Natural killer cell (primary cell): ENCODE measurements around the gene PPP3CA. TPM values are rescaled to one million over a fixed set of nuclear protein-coding genes. Genes with fewer than 3 reads are reported as not detected.

ENCODE experiments used
- ATAC-seq, 3 donors: fragments of 150-1000 bp in 2 of 3; fragments of 200-7000 bp in 1 of 3; cut with Tn5 transposase; 1 replicate in 1 of 3; 2 replicates in 2 of 3; pipeline ENCODE4 v1.10.0; 2021; ENCODE audit warnings: mild to moderate bottlenecking in 2 of 3, moderate library complexity in 2 of 3
- DNase-seq, 2 donors: peaks; one replicate each; pipeline versions ENCODE4 v3.0.0 to v3.0.0-alpha.2; 2013 to 2021; ENCODE audit warnings: mixed read lengths in 1 of 2
- H3K27ac ChIP-seq: one replicate; pipeline ENCODE4 v1.5.1; 2013; ENCODE audit warnings: mild to moderate bottlenecking, low read length
- H3K27me3 ChIP-seq: one replicate; pipeline ENCODE4 v1.6.1; 2013; ENCODE audit warnings: low read length; ENCODE audit not compliant: control insufficient read depth, insufficient read depth
- H3K36me3 ChIP-seq: one replicate; pipeline ENCODE4 v1.6.1; 2013; ENCODE audit warnings: low read length; ENCODE audit not compliant: control insufficient read depth, insufficient read depth
- H3K4me1 ChIP-seq: one replicate; pipeline ENCODE4 v1.6.1; 2013; ENCODE audit warnings: low read length; ENCODE audit not compliant: control insufficient read depth, insufficient read depth
- H3K4me3 ChIP-seq: one replicate; pipeline ENCODE4 v1.5.1; 2013; ENCODE audit warnings: low read length
- H3K9me3 ChIP-seq: one replicate; pipeline ENCODE4 v1.6.1; 2013; ENCODE audit warnings: low read length; ENCODE audit not compliant: control insufficient read depth, insufficient read depth
- H3K27ac Mint-ChIP-seq, 2 donors: one replicate each; pipeline ENCODE4 v1.8.0; 2022; ENCODE audit warnings: mild to moderate bottlenecking in 2 of 2, mixed read lengths in 2 of 2, moderate library complexity in 1 of 2
- H3K27me3 Mint-ChIP-seq, 2 donors: one replicate each; pipeline ENCODE4 v1.8.0; 2022; ENCODE audit warnings: low read depth in 2 of 2, mixed read lengths in 2 of 2
- H3K36me3 Mint-ChIP-seq: one replicate; pipeline ENCODE4 v1.8.0; 2022; ENCODE audit warnings: mixed read lengths
- H3K4me1 Mint-ChIP-seq, 2 donors: one replicate each; pipeline ENCODE4 v1.8.0; 2022; ENCODE audit warnings: mixed read lengths in 2 of 2
- H3K4me3 Mint-ChIP-seq: one replicate; pipeline ENCODE4 v1.8.0; 2022; ENCODE audit warnings: mild to moderate bottlenecking, moderate library complexity, mixed read lengths
- H3K9me3 Mint-ChIP-seq, 2 donors: one replicate each; pipeline ENCODE4 v1.8.0; 2022; ENCODE audit warnings: mixed read lengths in 2 of 2
- WGBS: methylation state at CpG from one replicate; pipeline ENCODE4 v1.1.7; 2013; ENCODE audit warnings: missing lambda C conversion rate; ENCODE audit not compliant: insufficient coverage; 5-methylcytosine and 5-hydroxymethylcytosine counted together
- intact Hi-C: fragments of 100-400 bp; cut with micrococcal nuclease; formaldehyde crosslinking; loops from one replicate; pipeline ENCODE4 v1.14.2; 2022
- total RNA-seq, 4 donors: library from RNA; stranded (reverse); fragments of 120-200 nt in 1 of 4; gene quantifications; one replicate each; pipeline versions ENCODE4 v1.2.3 to v1.2.4, GENCODE V29; 2013 to 2022
- TF ChIP-seq, protein P1 (sequence below): fragments of 200-600 bp; IDR thresholded peaks from one replicate; pipeline ENCODE4 v1.8.0; 2022; ENCODE audit warnings: antibody characterized with exemption

The PPP3CA gene
- total RNA-seq, 3 donors from 2014 or later (not counting 1 experiment from before 2014, with no cell fraction given), result 53.1 to 73.1 (median 58.0) TPM

DNA sequence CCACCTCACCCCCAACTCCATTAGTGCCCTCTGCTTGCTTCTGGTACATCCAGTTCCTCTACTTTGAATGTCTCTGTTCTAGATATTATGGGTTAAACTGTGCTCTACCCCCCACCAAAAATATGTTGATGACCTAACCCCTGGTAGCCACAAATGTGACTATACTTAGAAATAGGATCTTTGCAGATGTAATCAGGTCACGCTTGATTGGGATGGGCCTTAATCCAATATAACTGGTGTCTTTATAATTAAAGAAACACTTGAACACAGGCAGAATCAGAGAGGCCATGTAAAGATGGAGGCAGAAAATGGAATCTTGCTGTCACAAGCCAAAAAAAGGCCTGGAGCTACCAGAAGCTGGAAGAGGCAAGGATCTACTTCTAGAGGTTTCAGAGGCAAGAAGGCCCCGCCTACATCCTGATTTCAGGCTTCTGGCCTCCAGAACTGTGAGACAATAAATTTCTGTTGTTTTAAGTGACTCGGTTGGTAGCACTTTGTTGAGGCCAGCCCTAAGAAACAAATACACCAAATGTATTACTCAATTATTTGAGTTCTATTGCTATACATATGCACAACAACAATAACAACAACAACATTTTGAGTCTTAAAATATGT is 220.0 kb downstream of the PPP3CA start:
- H3K36me3 ChIP-seq, result no peaks in the 10 kb centered on the region
- peaks cover 13% of the 10 kb centered on the region for H3K4me1 ChIP-seq
- Mint-ChIP-seq H3K27ac (peak overlapping the region in 1 of 2 donors; percentile 0), H3K4me3 (no peak overlapping the region), H3K4me1 (peaks cover 61 to 68% of the 10 kb centered on the region in 2 donors), H3K27me3 (no peaks in the 10 kb centered on the region), H3K36me3 (no peaks in the 10 kb centered on the region), H3K9me3 (peaks cover 0 to 2% of the 10 kb centered on the region in 2 donors)
- H3K27me3 ChIP-seq, result no peaks in the 10 kb centered on the region
- TF ChIP-seq, protein P1, sequence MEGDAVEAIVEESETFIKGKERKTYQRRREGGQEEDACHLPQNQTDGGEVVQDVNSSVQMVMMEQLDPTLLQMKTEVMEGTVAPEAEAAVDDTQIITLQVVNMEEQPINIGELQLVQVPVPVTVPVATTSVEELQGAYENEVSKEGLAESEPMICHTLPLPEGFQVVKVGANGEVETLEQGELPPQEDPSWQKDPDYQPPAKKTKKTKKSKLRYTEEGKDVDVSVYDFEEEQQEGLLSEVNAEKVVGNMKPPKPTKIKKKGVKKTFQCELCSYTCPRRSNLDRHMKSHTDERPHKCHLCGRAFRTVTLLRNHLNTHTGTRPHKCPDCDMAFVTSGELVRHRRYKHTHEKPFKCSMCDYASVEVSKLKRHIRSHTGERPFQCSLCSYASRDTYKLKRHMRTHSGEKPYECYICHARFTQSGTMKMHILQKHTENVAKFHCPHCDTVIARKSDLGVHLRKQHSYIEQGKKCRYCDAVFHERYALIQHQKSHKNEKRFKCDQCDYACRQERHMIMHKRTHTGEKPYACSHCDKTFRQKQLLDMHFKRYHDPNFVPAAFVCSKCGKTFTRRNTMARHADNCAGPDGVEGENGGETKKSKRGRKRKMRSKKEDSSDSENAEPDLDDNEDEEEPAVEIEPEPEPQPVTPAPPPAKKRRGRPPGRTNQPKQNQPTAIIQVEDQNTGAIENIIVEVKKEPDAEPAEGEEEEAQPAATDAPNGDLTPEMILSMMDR, result no peak
- H3K9me3 ChIP-seq, result no peaks in the 10 kb centered on the region
- ATAC-seq (no peak), DNase-seq (no peak)
- no peak overlapping the region for H3K4me3 ChIP-seq
- no peak overlapping the region for H3K27ac ChIP-seq
- intact Hi-C loops, result no loop called here
- 79% methylated on average over 3 of the region's 3 CpGs for WGBS

GRCh38 chr4:101126059-101126458 is 221.3 kb downstream of the PPP3CA start:
- peaks cover 56 to 62% of the 10 kb centered on the region in 2 donors for H3K4me1 Mint-ChIP-seq
- Histone ChIP-seq H3K4me3 (no peak overlapping the region), H3K36me3 (no peaks in the 10 kb centered on the region), H3K4me1 (peaks cover 13% of the 10 kb centered on the region), H3K9me3 (no peaks in the 10 kb centered on the region), H3K27ac (no peak overlapping the region), H3K27me3 (no peaks in the 10 kb centered on the region)
- no CpG with 5 or more reads among the region's 1 CpG for WGBS
- DNase-seq (no peak), ATAC-seq (no peak)
- TF ChIP-seq, protein P1, result no peak
- H3K36me3 Mint-ChIP-seq, result no peaks in the 10 kb centered on the region
- no peaks in the 10 kb centered on the region for H3K27me3 Mint-ChIP-seq
- H3K4me3 Mint-ChIP-seq, result no peak overlapping the region
- intact Hi-C loops, result no loop called here
- H3K27ac Mint-ChIP-seq, result peak overlapping the region in 1 of 2 donors; percentile 8
- peaks cover 0 to 2% of the 10 kb centered on the region in 2 donors for H3K9me3 Mint-ChIP-seq

GRCh38 chr4:101125045-101125942 is 222.0 kb downstream of the PPP3CA start:
- Histone ChIP-seq H3K9me3 (no peaks in the 10 kb centered on the region), H3K27me3 (no peaks in the 10 kb centered on the region), H3K4me3 (no peak overlapping the region), H3K36me3 (no peaks in the 10 kb centered on the region), H3K4me1 (peaks cover 10% of the 10 kb centered on the region), H3K27ac (no peak overlapping the region)
- no peak for DNase-seq
- ATAC-seq, result no peak
- Mint-ChIP-seq H3K27ac (peak overlapping the region; percentile 6 to 8), H3K9me3 (peaks cover 0 to 2% of the 10 kb centered on the region in 2 donors), H3K27me3 (no peaks in the 10 kb centered on the region), H3K36me3 (no peaks in the 10 kb centered on the region), H3K4me3 (no peak overlapping the region), H3K4me1 (peaks cover 53 to 60% of the 10 kb centered on the region in 2 donors)
- WGBS, result 94% methylated on average over 5 of the region's 5 CpGs
- TF ChIP-seq, protein P1, result no peak
- intact Hi-C loops, result no loop called here
